Esophagus muscularis mucosa (tissue), 4 donors: ENCODE data around the gene NUDT9. TPM values are rescaled to one million over a fixed set of nuclear protein-coding genes. Genes with fewer than 3 reads are reported as not detected.

Source experiments
- DNase-seq: peaks from one replicate; pipeline ENCODE4 v3.0.0-alpha.2; 2017; ENCODE audit errors: extremely low spot score
- H3K27ac ChIP-seq, 4 donors: fragments of 200-600 bp; sonication (generic); replicated peaks in 1 of 4; 1 replicate in 3 of 4; 2 replicates in 1 of 4; pipeline ENCODE4 v1.5.1; 2016 to 2019; ENCODE audit warnings: mild to moderate bottlenecking in 1 of 4
- H3K27me3 ChIP-seq, 4 donors: fragments of 200-600 bp; sonication (generic); one replicate each; pipeline versions ENCODE4 v1.5.1 to v1.6.0; 2016 to 2019
- H3K36me3 ChIP-seq, 4 donors: fragments of 200-600 bp; sonication (generic); one replicate each; pipeline ENCODE4 v1.5.1; 2016 to 2019
- H3K4me1 ChIP-seq, 4 donors: fragments of 200-600 bp; sonication (generic); one replicate each; pipeline ENCODE4 v1.5.1; 2016 to 2019
- H3K4me3 ChIP-seq, 4 donors: fragments of 200-600 bp; sonication (generic); 1 replicate in 2 of 4; 2 replicates in 2 of 4; pipeline ENCODE4 v1.5.1; 2016 to 2019; ENCODE audit warnings: mild to moderate bottlenecking in 4 of 4, moderate library complexity in 1 of 4
- H3K9me3 ChIP-seq, 4 donors: fragments of 200-600 bp; sonication (generic); 1 replicate in 3 of 4; 2 replicates in 1 of 4; pipeline ENCODE4 v1.5.1; 2016 to 2019
- CTCF ChIP-seq, 3 experiments: fragments of 200-600 bp in 2 of 3; fragments of 450-650 bp in 1 of 3; sonication (generic) in 2 of 3; IDR thresholded peaks; one replicate each; pipeline ENCODE4 v1.5.1; 2017 to 2019; ENCODE audit warnings: antibody characterized with exemption in 3 of 3, mild to moderate bottlenecking in 2 of 3, moderate library complexity in 1 of 3
- EP300 ChIP-seq: sonication (generic); formaldehyde crosslinking; IDR thresholded peaks from one replicate; pipeline ENCODE4 v1.6.1; 2017; ENCODE audit warnings: antibody characterized with exemption
- POLR2A ChIP-seq: fragments of 450-650 bp; IDR thresholded peaks from one replicate; pipeline ENCODE4 v1.6.1; 2017; ENCODE audit warnings: antibody characterized with exemption, moderate library complexity, mild to moderate bottlenecking, low read depth
- POLR2AphosphoS5 ChIP-seq, 2 donors: sonication (generic); formaldehyde crosslinking; IDR thresholded peaks; one replicate each; pipeline ENCODE4 v1.6.1; 2017; ENCODE audit warnings: antibody characterized with exemption in 2 of 2
- WGBS: methylation state at CpG from one replicate; pipeline ENCODE4 v1.1.5; 2018; 5-methylcytosine and 5-hydroxymethylcytosine counted together
- intact Hi-C: fragments of 100-400 bp; cut with DNase I; formaldehyde crosslinking; loops from one replicate; pipeline ENCODE4 v1.15.1; 2023
- small RNA-seq, 3 donors: library from RNA; depleted of rRNA; stranded (forward); fragments of <200 nt; gene quantifications; one replicate each; pipeline ENCODE3, GENCODE V24; 2016
- total RNA-seq, 4 donors: library from RNA; depleted of rRNA; stranded (reverse); fragments of >200 nt; gene quantifications; one replicate each; pipeline versions ENCODE4 v1.1.0 to v1.2.1, GENCODE V29; 2016

Gene NUDT9
- total RNA-seq, 4 donors from 2014 or later, result 15.1 to 26.6 (median 21.3) TPM

- Histone ChIP-seq H3K4me1 (peaks cover 41 to 80% (median 71%) of the 10 kb centered on the region in 4 donors), H3K27me3 (no peaks in the 10 kb centered on the region), H3K36me3 (peaks cover 10 to 50% (median 38%) of the 10 kb centered on the region in 4 donors), H3K27ac (peak overlapping the region; percentile 71 to 84 (median 78)), H3K9me3 (no peaks in the 10 kb centered on the region), H3K4me3 (no peak overlapping the region)
- no peak for TF ChIP-seq EP300
- peak in 1 of 3 experiments; percentile 5 for TF ChIP-seq CTCF (IDR thresholded peaks at IDR 0.05)
- peak; percentile 40 to 75 for TF ChIP-seq POLR2AphosphoS5 (IDR thresholded peaks at IDR 0.05)
- no peak for TF ChIP-seq POLR2A
- intact Hi-C loops, result no loop called here
- 24% methylated on average over 4 of the region's 4 CpGs for WGBS
- no peak for DNase-seq
These were observed 84.8 kb downstream of the NUDT9 start for GRCh38 chr4:87506974-87507701.

Small RNA genes lying within 50 kb of the gene (small RNA-seq; reads per million reads assigned to genes)
- gene RN7SL681P, result 0 reads per million in 3 donors

Other genes starting within 250 kb of the NUDT9 start
- gene KLHL8, start 202.0 kb upstream of the NUDT9 start, total RNA-seq, result 10 to 100 TPM in 3 of 4 donors, 1 to 10 TPM in 1; 7.6 to 18.7 (median 11.7) TPM
- gene HSD17B13, start 99.7 kb upstream of the NUDT9 start, total RNA-seq, result under 1 TPM; 0.45 to 0.83 (median 0.65) TPM
- 10 to 100 TPM; 35.7 to 68.9 (median 52.6) TPM for gene HSD17B11, start 31.4 kb upstream of the NUDT9 start, total RNA-seq
- gene SPARCL1, start 106.8 kb downstream of the NUDT9 start, total RNA-seq, result 1,000 to 10,000 TPM; 1,380 to 2,231 (median 1,856) TPM
- gene DSPP, start 186.0 kb downstream of the NUDT9 start, total RNA-seq, result not detected
- not detected for gene DMP1, start 227.7 kb downstream of the NUDT9 start, total RNA-seq